HG03097 (cell line): ENCODE data around the gene EOLA1.
A peak's percentile ranks its signal among the peaks of the same experiment; 100 is the strongest.
"Not testable (repeated sequence)": the region's sequence is repeated elsewhere in the genome, so short reads cannot be mapped to it uniquely, and the experiment has no call there.

ENCODE experiments used
- ATAC-seq: cut with Tn5 transposase; IDR thresholded peaks from one replicate; pipeline ENCODE4 v1.9.1; 2021; ENCODE audit not compliant: unreplicated experiment, low FRiP score

Gene EOLA1

GRCh38 chrX:149512225-149512885 is 28.5 kb upstream of the EOLA1 start:
- ATAC-seq: peak; percentile 47

DNA sequence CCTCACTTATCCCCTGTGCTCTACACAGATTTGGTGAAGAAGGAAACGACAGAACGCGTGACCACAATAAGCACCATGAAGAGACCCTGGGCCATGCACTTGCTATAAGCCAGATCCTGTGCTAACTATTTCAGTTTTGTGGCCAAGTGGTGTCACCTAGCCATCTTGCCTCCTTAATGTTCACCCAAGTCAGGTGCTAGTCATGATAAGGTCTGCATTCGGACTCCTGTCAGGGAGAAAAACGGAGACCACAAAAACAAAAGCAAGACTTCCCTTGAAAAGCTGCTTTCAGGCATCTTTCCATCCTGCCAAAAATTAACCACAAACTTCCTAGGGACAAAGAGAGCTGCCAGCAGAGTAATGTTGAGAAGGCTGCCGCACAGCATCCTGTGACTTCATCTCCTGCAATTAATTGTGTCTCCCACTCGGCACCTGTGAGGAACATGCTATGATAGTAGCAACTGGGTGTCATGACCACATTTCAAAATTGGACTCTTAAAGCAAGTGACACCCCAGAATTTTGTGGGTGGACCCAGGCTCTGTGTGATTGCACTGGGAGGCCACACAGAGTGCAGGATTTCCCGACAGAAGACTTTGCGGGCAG is 26.9 kb upstream of the EOLA1 start:
- ATAC-seq: no peak

DNA sequence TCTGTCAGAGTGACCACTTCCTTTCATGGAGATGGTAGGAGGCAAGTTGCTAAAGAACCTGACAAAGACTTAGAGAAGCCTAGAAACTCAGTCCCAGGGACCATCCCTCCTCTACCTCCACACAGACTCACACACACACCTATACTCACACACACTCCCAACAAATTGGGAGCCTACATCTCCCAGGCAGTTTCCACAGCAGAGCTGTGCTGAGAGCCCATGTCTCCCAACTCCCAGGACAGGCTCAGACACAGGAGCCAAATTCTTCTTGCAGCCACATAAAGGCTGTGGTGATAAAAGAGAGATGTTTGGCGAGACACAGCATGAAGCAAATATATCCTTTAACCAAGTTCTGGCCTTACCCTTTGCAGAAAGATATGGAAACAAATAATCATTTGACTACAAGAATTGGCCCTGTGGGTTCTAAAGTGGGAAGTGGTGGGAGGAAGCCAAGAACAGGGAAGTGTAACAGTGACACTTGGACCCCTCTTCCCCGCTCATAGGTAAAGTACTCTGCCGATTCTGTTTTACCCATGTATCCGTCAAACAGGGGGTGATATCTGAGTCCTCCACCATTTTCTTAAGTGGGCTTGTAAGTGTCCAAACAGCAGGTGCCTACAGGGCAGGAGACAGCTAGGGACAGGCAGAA is 24.7 kb upstream of the EOLA1 start:
- ATAC-seq: no peak

- no peak for ATAC-seq
Observed at GRCh38 chrX:149516604-149517003, 24.2 kb upstream of the EOLA1 start.

GRCh38 chrX:149517308-149517707 is 23.5 kb upstream of the EOLA1 start:
- ATAC-seq: no peak

- no peak for ATAC-seq
Observed at GRCh38 chrX:149518236-149518635, 22.6 kb upstream of the EOLA1 start.

DNA sequence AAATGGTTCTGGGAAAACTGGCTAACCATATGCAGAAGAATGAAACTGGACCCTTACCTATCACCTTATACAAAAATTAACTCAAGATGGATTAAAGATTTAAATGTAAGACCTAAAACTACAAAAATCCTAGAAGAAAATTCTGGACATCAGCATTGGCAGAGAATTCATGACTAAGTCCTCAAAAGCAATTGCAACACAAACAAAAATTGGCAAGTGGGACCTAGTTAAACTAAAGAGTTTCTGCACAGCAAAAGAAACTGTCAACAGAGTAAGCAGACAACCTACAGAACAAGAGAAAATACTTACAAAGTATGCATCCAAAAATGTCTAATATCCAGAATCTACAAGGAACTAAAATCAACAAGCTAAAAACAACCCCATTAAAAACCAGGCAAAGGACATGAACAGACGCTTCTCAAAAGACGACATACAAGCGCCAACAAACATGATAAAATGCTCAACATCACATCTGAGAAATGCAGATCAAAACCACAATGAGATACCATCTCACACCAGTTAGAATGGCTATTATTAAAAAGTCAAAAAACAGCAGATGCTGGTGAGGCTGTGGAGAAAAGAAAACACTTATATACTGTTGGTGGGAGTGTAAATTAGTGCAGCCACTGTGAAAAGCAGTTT is 20.1 kb upstream of the EOLA1 start:
- not testable (repeated sequence) for ATAC-seq

DNA sequence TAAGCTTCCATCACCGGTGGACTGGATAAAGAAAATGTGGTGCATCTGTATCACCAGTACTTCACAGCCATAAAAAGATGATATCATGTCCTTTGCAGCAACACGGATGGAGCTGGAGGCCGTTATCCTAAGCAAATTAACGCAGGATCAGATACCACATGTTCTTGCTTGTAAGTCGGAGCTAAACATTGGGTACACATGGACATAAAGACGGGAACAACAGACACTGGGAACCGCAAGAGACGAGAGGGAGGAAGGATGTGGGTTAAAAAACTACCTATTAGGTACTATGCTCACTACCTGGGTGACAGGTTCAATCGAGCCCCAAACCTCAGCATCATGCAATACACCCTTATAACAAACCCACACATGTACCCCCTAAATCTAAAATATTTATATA is 19.4 kb upstream of the EOLA1 start:
- no peak for ATAC-seq

DNA sequence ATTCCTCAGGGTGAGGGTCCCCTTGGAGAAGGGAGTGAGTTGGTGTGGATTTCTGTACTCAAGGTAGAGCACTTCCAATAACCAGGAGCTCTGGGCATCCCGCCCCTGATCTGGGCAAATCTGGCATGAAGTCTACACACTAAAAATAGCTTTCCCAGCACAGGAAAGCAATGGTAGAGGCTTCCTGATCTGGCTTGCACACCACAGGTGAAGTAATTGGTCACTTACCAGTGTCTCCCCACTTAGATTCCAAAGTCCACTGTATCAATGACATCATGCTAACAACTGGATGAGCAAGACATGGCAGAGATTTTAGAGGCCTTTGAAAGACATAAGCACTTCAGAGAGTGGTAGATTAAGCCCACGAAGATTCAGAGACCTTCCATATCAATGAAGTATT is 17.9 kb upstream of the EOLA1 start:
- no peak for ATAC-seq

DNA sequence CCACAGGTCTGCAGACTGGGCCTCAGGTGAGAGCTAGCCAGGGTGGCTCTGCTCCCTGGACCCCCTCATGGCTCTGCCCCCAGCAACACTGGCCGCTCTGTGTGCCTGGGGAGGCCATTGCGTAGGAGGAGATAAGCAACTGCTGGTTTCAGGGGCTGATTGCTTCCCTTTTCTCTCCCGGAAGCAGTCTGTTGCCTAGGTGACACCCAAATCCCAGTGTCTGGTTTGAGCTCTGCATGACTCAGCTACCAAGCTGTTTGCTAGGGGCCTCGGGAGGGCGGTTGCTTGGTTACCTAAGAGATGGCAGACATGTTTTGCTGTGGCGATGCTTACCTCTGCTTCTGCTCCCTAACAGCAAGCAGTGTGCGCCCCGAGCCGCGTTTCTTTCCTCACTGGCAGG is 15.4 kb upstream of the EOLA1 start:
- ATAC-seq: peak; percentile 93

DNA sequence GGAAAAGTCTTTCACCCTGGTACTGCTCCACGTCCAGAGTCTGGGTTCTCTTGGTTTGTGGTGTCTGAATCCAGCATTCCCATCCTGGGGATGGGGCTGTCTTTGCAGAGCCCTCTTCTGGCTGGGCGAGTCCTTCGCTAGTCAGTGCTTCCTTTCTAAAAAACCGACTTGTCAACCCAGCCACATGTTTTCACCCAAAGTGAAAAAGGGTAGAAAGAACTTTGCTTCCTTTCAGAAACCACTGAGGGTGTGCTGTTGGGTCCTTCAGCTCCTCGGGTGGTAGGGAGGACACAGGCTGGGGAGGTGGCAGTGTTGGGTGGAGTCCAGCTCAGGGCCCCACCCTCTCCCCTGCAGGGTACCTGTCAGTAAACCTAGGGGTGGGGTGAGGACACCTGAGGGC is 14.9 kb upstream of the EOLA1 start:
- ATAC-seq: peak; percentile 48

GRCh38 chrX:149526318-149527033 is 14.3 kb upstream of the EOLA1 start:
- not testable (repeated sequence) for ATAC-seq

DNA sequence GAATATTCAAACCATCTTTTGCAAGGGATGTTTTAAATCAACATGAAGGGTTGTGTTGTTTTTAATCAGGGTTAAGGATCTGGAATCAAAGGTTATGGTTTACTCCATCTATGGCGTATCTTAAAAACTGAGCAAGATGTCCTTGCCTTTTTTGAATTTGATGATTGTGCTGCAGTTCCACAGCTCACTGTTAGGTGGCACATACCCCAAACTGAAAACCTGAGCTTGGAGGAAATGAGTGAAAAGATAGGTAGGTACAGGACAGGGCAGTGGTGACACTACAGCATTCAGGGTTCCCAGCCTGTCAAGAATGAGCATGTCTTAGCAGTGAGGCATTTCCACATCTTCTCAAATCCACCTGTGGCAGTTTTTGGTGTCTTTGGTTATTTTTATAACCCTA is 13.1 kb upstream of the EOLA1 start:
- ATAC-seq: no peak

DNA sequence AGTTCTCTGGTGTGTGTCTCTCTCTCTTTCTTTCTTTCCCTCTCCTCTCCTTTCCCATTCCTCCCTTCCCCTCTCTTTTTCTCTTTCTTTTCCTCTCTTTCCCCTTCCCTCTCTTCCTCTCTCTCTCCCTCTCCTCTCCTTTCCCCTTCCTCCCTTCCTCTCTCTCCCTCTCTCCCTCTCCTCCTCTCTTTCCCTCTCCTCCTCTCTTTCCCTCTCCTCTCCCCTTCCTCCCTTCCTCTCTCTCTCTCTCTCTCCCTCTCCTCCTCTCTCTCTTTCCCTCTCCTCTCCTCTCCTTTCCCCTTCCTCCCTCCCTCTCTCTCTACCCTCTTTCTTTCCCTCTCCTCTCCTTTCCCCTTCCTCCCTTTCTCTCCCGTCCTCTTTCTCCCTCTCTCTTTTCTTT is 12.4 kb upstream of the EOLA1 start:
- no peak for ATAC-seq

DNA sequence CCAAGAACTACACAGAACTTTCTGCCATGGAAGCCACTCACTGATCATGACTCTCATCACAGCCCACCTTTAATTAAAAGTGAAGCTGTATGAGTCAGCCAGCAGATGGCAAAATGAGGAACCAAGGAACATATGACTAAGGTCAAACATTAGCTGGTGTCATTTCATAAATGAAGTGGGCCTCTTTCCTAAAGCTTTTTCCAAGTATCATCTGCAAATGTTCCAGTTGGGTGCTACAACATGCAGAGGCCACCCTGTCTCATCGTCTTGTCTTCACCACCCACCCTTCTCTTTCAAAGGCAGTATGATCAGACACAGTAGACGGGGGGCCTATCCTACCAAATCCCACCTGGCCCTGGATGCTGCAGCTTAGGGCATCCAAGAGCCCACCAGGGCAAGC is 9.2 kb upstream of the EOLA1 start:
- peak; percentile 44 for ATAC-seq

GRCh38 chrX:149532868-149533267 is 7.9 kb upstream of the EOLA1 start:
- ATAC-seq: not testable (repeated sequence)

DNA sequence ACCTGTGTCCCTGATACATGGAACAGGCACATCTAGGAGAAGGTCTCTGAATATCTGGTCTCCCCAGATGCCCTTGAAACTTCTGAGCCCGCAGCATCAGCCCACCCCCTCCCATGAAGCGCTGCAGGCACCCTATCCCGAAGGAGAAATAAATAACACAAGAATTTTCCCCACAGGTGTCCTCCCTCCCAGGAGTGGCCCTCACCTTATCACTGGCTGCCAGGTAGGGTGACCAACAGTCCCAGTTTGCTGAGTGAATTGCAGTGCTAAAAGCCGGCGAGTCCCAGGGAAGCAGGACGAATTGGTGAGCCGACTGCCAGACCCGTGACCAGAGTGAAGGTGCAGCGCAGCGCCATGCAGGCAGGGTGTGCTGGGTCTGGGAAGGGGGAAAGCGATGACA is 6.8 kb upstream of the EOLA1 start:
- ATAC-seq: not testable (repeated sequence)

DNA sequence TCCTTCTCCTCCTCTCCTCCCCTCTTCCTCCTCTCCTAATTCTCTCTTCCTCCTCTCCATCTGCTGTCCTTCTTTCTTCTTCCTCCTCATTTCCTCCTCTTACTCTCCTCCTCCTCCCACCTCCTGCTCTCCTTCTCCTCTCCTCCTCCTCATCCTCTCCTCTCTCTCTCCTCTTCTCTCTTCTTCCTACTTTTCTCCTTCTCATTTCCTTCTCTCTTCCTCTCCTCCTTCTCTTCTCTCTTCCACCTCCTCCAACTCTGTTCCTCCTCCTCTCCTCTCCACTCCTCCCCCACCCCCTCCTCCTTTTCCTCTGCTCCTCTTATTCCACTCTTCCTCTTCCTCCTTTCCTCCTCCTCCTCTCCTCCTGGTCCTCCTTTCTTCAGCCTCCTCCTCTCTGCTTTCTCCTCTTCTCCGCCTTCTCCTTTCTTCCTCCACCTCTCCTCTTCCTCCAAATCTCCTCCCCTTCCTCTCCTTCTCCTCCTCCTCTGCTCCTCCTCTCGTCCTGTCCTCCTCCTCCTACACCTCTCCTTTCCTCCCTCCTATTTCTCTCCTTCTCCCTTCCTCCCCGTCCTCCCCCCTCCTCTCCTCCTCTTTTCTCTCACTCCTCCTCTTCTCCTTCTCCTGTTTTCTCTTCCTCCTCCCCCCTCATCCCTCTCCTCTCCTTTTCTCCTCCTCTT is 5.7 kb upstream of the EOLA1 start:
- ATAC-seq: not testable (repeated sequence)

GRCh38 chrX:149537474-149537873 is 3.3 kb upstream of the EOLA1 start:
- not testable (repeated sequence) for ATAC-seq
